GDM1 (cell line): ENCODE results near the gene MCM8.

Experiments used
- DNase-seq: peaks from one replicate; lab custom pipeline; 2025; lab: John Stamatoyannopoulos, UW

MCM8 gene

GRCh38 chr20:5947276-5947675, 3.2 kb upstream of the MCM8 start:
- no peak for DNase-seq

- DNase-seq, result no peak
Observed at GRCh38 chr20:5949943-5950270, 545 bp upstream of the MCM8 start.

- no peak for DNase-seq
Observed at GRCh38 chr20:5967469-5967868, 17.0 kb downstream of the MCM8 start.

GRCh38 chr20:5968462-5968861, 18.0 kb downstream of the MCM8 start:
- no peak for DNase-seq

GRCh38 chr20:5969348-5969935, 19.0 kb downstream of the MCM8 start:
- no peak for DNase-seq

- no peak for DNase-seq
Observed at GRCh38 chr20:5969940-5970339, 19.5 kb downstream of the MCM8 start.

GRCh38 chr20:5970381-5970780, 19.9 kb downstream of the MCM8 start:
- DNase-seq, result no peak

GRCh38 chr20:5971203-5971602, 20.8 kb downstream of the MCM8 start:
- DNase-seq, result no peak

- no peak for DNase-seq
Observed at GRCh38 chr20:5973172-5973571, 22.7 kb downstream of the MCM8 start.

- DNase-seq, result peak; percentile 32
Observed at GRCh38 chr20:5973971-5974370, 23.5 kb downstream of the MCM8 start.

- no peak for DNase-seq
Observed at GRCh38 chr20:5974531-5974930, 24.1 kb downstream of the MCM8 start.

GRCh38 chr20:5975778-5976177, 25.3 kb downstream of the MCM8 start:
- no peak for DNase-seq

GRCh38 chr20:5977223-5977622, 26.8 kb downstream of the MCM8 start:
- DNase-seq, result no peak

GRCh38 chr20:5977975-5978374, 27.5 kb downstream of the MCM8 start:
- no peak for DNase-seq

GRCh38 chr20:5979801-5980200, 29.3 kb downstream of the MCM8 start:
- no peak for DNase-seq

GRCh38 chr20:5980720-5981538, 30.5 kb downstream of the MCM8 start:
- DNase-seq, result no peak

GRCh38 chr20:5987383-5987782, 36.9 kb downstream of the MCM8 start:
- no peak for DNase-seq

GRCh38 chr20:5989539-5989938, 39.1 kb downstream of the MCM8 start:
- DNase-seq, result no peak

GRCh38 chr20:5990946-5991345, 40.5 kb downstream of the MCM8 start:
- DNase-seq, result no peak

GRCh38 chr20:5991623-5992441, 41.4 kb downstream of the MCM8 start:
- no peak for DNase-seq

- DNase-seq, result no peak
Observed at GRCh38 chr20:5996765-5997164, 46.3 kb downstream of the MCM8 start.

GRCh38 chr20:5999783-6000182, 49.3 kb downstream of the MCM8 start:
- DNase-seq, result no peak

GRCh38 chr20:6000871-6001270, 50.4 kb downstream of the MCM8 start:
- no peak for DNase-seq
